ENCODE data around the gene CHRNA1. TPM values are rescaled to one million over a fixed set of nuclear protein-coding genes. Genes with fewer than 3 reads are reported as not detected.
"Not testable (repeated sequence)": the region's sequence is repeated elsewhere in the genome, so short reads cannot be mapped to it uniquely, and the experiment has no call there.

CHRNA1 gene
- total RNA-seq, 6 donors from 2014 or later: 0.17 TPM; not detected in 5

GRCh38 chr2:174717273-174717672, 47.0 kb downstream of the CHRNA1 start:
- Histone ChIP-seq H3K4me1 (no peaks in the 10 kb centered on the region), H3K27me3 (no peaks in the 10 kb centered on the region), H3K9me3 (no peaks in the 10 kb centered on the region), H3K4me3 (no peak overlapping the region), H3K36me3 (no peaks in the 10 kb centered on the region), H3K27ac (no peak overlapping the region)
- ATAC-seq (ENCODE audit: low FRiP score in 2 of 2) (no peak), DNase-seq (no peak)
- WGBS, 2 donors: 63 to 83% methylated on average over 5 to 6 of the region's 6 CpGs
- TF ChIP-seq POLR2AphosphoS5 (IDR thresholded peaks at IDR 0.05): no peak
- TF ChIP-seq POLR2A (IDR thresholded peaks at IDR 0.05): no peak
- TF ChIP-seq CTCF (IDR thresholded peaks at IDR 0.05): no peak
- TF ChIP-seq EP300 (IDR thresholded peaks at IDR 0.05): no peak

GRCh38 chr2:174716785-174717184, 47.5 kb downstream of the CHRNA1 start:
- Histone ChIP-seq H3K27ac (no peak overlapping the region), H3K36me3 (no peaks in the 10 kb centered on the region), H3K27me3 (no peaks in the 10 kb centered on the region), H3K4me3 (no peak overlapping the region), H3K4me1 (no peaks in the 10 kb centered on the region), H3K9me3 (no peaks in the 10 kb centered on the region)
- WGBS, 2 donors: 30 to 44% methylated on average over 2 to 3 of the region's 3 CpGs
- ATAC-seq (ENCODE audit: low FRiP score in 2 of 2): no peak
- DNase-seq: no peak
- TF ChIP-seq POLR2A (IDR thresholded peaks at IDR 0.05) (no peak), POLR2AphosphoS5 (IDR thresholded peaks at IDR 0.05) (no peak), EP300 (IDR thresholded peaks at IDR 0.05) (no peak), CTCF (IDR thresholded peaks at IDR 0.05) (no peak)

DNA sequence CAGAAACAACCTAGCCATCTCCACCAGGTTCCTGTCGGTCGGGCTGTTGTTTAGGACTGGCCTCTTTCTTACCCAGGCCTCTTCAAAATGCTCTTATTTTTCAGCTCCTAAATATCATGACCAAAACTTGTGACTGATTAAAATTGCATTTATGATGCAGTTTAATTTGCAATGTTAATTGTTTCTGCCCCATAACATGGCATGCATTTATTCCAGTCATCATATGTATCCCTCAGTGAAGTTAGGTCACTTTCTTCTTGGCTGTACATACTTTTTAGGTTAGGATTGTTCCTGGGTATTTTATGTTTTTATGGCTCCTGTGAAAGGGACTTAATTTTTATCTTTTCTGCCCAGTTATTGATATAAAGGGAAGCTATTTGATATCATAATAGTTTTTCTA, 50.6 kb downstream of the CHRNA1 start:
- ATAC-seq (ENCODE audit: low FRiP score in 2 of 2): no peak
- TF ChIP-seq CTCF (IDR thresholded peaks at IDR 0.05): no peak
- TF ChIP-seq EP300 (IDR thresholded peaks at IDR 0.05): no peak
- TF ChIP-seq POLR2A (IDR thresholded peaks at IDR 0.05): no peak
- H3K4me3 ChIP-seq: no peak overlapping the region
- no peak for DNase-seq
- 95 to 98% methylated on average over 2 of the region's 2 CpGs for whole genome bisulfite sequencing, 2 donors
- H3K4me1 ChIP-seq: no peaks in the 10 kb centered on the region
- H3K27me3 ChIP-seq: no peaks in the 10 kb centered on the region
- H3K9me3 ChIP-seq: no peaks in the 10 kb centered on the region
- no peak overlapping the region for H3K27ac ChIP-seq
- no peaks in the 10 kb centered on the region for H3K36me3 ChIP-seq

DNA sequence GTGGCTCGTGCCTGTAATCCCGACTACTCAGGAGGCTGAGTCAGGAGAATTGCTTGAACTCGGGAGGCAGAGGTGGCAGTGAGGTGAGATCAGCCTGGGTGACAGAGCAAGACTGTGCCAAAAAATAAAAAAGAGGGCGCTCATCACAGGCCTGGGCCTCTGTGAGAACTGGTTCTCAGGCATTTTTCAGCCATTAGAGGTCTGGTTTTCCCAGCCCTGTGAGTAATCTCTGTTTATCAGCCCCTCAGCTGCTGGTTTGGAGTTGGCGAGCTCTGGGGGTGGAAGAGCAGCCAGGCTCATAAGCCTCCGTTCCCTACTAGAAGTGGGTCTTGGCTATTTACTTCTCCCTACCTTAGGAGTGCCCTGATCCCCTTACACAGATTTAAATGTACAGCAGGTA, 53.1 kb downstream of the CHRNA1 start:
- H3K9me3 ChIP-seq: no peaks in the 10 kb centered on the region
- WGBS, 2 donors: 88 to 94% methylated on average over 6 of the region's 6 CpGs
- no peak overlapping the region for H3K27ac ChIP-seq
- no peak for ATAC-seq (ENCODE audit: low FRiP score in 2 of 2)
- H3K4me3 ChIP-seq: no peak overlapping the region
- DNase-seq: no peak
- no peaks in the 10 kb centered on the region for H3K36me3 ChIP-seq
- no peaks in the 10 kb centered on the region for H3K4me1 ChIP-seq
- TF ChIP-seq CTCF (IDR thresholded peaks at IDR 0.05) (no peak), EP300 (IDR thresholded peaks at IDR 0.05) (no peak), POLR2AphosphoS5 (IDR thresholded peaks at IDR 0.05) (no peak), POLR2A (IDR thresholded peaks at IDR 0.05) (no peak)
- H3K27me3 ChIP-seq: no peaks in the 10 kb centered on the region

- ATAC-seq (ENCODE audit: low FRiP score in 2 of 2); H3K36me3 ChIP-seq; H3K27me3 ChIP-seq; H3K4me1 ChIP-seq; H3K4me3 ChIP-seq; H3K9me3 ChIP-seq; H3K27ac ChIP-seq: not testable (repeated sequence)
- WGBS, 2 donors: 95 to 97% methylated on average over 8 to 28 of the region's 32 CpGs
- peak in 1 of 2 donors; percentile 79 for DNase-seq
Observed at GRCh38 chr2:174709416-174710004, 54.8 kb downstream of the CHRNA1 start.
